Skeletal muscle satellite cell (primary cell): ENCODE measurements around the gene BMP7.
"Not testable (repeated sequence)": the region's sequence is repeated elsewhere in the genome, so short reads cannot be mapped to it uniquely, and the experiment has no call there.

Source experiments
- H3K27me3 ChIP-seq: 2 replicates; pipeline ENCODE4 v1.7.0; 2013; ENCODE audit warnings: low read length; ENCODE audit not compliant: control insufficient read depth, insufficient read depth
- H3K36me3 ChIP-seq: 2 replicates; pipeline ENCODE4 v1.7.0; 2013; ENCODE audit warnings: mild to moderate bottlenecking, control low read depth, low read length; ENCODE audit not compliant: insufficient read depth
- H3K4me1 ChIP-seq: 2 replicates; pipeline ENCODE4 v1.7.0; 2013; ENCODE audit warnings: low read length; ENCODE audit not compliant: control insufficient read depth, insufficient read depth
- H3K4me2 ChIP-seq: 2 replicates; pipeline ENCODE4 v1.7.0; 2013; ENCODE audit warnings: mild to moderate bottlenecking, low read length
- H3K4me3 ChIP-seq: 2 replicates; pipeline ENCODE4 v1.7.0; 2013; ENCODE audit warnings: low read length
- H3K9ac ChIP-seq: 2 replicates; pipeline ENCODE4 v1.7.0; 2013; ENCODE audit warnings: mild to moderate bottlenecking, low read depth, low read length, moderate library complexity
- H3K9me3 ChIP-seq: replicated peaks from 2 replicates; pipeline ENCODE4 v1.7.0; 2013; ENCODE audit warnings: mild to moderate bottlenecking, control low read depth, low read length

The BMP7 gene

GRCh38 chr20:57191265-57191638 lies 75.2 kb downstream of the BMP7 start:
- H3K9me3 ChIP-seq, H3K27me3 ChIP-seq, H3K4me1 ChIP-seq, H3K9ac ChIP-seq, H3K36me3 ChIP-seq, H3K4me2 ChIP-seq, H3K4me3 ChIP-seq: not testable (repeated sequence)

- Histone ChIP-seq H3K4me1 (no peaks in the 10 kb centered on the region), H3K27me3 (no peaks in the 10 kb centered on the region), H3K36me3 (no peaks in the 10 kb centered on the region), H3K4me3 (no peak overlapping the region), H3K9ac (no peak overlapping the region), H3K4me2 (no peak overlapping the region), H3K9me3 (peaks cover 5% of the 10 kb centered on the region)
Observed at GRCh38 chr20:57190536-57191264, 75.7 kb downstream of the BMP7 start.

GRCh38 chr20:57189713-57190112 lies 76.7 kb downstream of the BMP7 start:
- Histone ChIP-seq H3K4me2 (no peak overlapping the region), H3K27me3 (no peaks in the 10 kb centered on the region), H3K36me3 (no peaks in the 10 kb centered on the region), H3K4me3 (no peak overlapping the region), H3K4me1 (no peaks in the 10 kb centered on the region), H3K9ac (no peak overlapping the region), H3K9me3 (peaks cover 5% of the 10 kb centered on the region)

- H3K4me2 ChIP-seq: no peak overlapping the region
- no peaks in the 10 kb centered on the region for H3K4me1 ChIP-seq
- no peak overlapping the region for H3K9ac ChIP-seq
- no peak overlapping the region for H3K4me3 ChIP-seq
- H3K27me3 ChIP-seq: no peaks in the 10 kb centered on the region
- no peaks in the 10 kb centered on the region for H3K36me3 ChIP-seq
- peaks cover 5% of the 10 kb centered on the region for H3K9me3 ChIP-seq
Observed at GRCh38 chr20:57188576-57189079, 77.8 kb downstream of the BMP7 start.

- Histone ChIP-seq H3K36me3 (no peaks in the 10 kb centered on the region), H3K9ac (no peak overlapping the region), H3K4me1 (no peaks in the 10 kb centered on the region), H3K4me2 (no peak overlapping the region), H3K4me3 (no peak overlapping the region), H3K27me3 (no peaks in the 10 kb centered on the region), H3K9me3 (peaks cover 5% of the 10 kb centered on the region)
Observed at GRCh38 chr20:57188056-57188455, 78.4 kb downstream of the BMP7 start.

GRCh38 chr20:57187068-57187634 lies 79.3 kb downstream of the BMP7 start:
- H3K4me2 ChIP-seq: no peak overlapping the region
- H3K36me3 ChIP-seq: no peaks in the 10 kb centered on the region
- H3K9me3 ChIP-seq: peaks cover 5% of the 10 kb centered on the region
- H3K4me1 ChIP-seq: no peaks in the 10 kb centered on the region
- H3K27me3 ChIP-seq: no peaks in the 10 kb centered on the region
- H3K4me3 ChIP-seq: no peak overlapping the region
- H3K9ac ChIP-seq: no peak overlapping the region

GRCh38 chr20:57186192-57186591 lies 80.2 kb downstream of the BMP7 start:
- Histone ChIP-seq H3K27me3 (no peaks in the 10 kb centered on the region), H3K4me3 (no peak overlapping the region), H3K9me3 (peaks cover 5% of the 10 kb centered on the region)

GRCh38 chr20:57185188-57185743 lies 81.2 kb downstream of the BMP7 start:
- H3K27me3 ChIP-seq: no peaks in the 10 kb centered on the region
- H3K9me3 ChIP-seq: peaks cover 5% of the 10 kb centered on the region
- H3K4me3 ChIP-seq: no peak overlapping the region
- no peak overlapping the region for H3K9ac ChIP-seq
- H3K4me1 ChIP-seq: no peaks in the 10 kb centered on the region
- H3K4me2 ChIP-seq: no peak overlapping the region
- no peaks in the 10 kb centered on the region for H3K36me3 ChIP-seq

More at GRCh38 chr20:57186192-57186591, 80.2 kb downstream of the BMP7 start:
- Histone ChIP-seq H3K4me1 (no peaks in the 10 kb centered on the region), H3K9ac (no peak overlapping the region), H3K4me2 (no peak overlapping the region), H3K36me3 (no peaks in the 10 kb centered on the region)

- Histone ChIP-seq H3K27me3 (no peaks in the 10 kb centered on the region), H3K4me2 (no peak overlapping the region), H3K36me3 (no peaks in the 10 kb centered on the region), H3K4me1 (no peaks in the 10 kb centered on the region), H3K4me3 (no peak overlapping the region), H3K9me3 (peaks cover 5% of the 10 kb centered on the region), H3K9ac (no peak overlapping the region)
Observed at GRCh38 chr20:57183457-57184009, 82.9 kb downstream of the BMP7 start.

GRCh38 chr20:57181639-57182038 lies 84.8 kb downstream of the BMP7 start:
- Histone ChIP-seq H3K9ac (no peak overlapping the region), H3K36me3 (no peaks in the 10 kb centered on the region), H3K4me3 (no peak overlapping the region), H3K4me1 (no peaks in the 10 kb centered on the region), H3K9me3 (peaks cover 4% of the 10 kb centered on the region), H3K4me2 (no peak overlapping the region), H3K27me3 (no peaks in the 10 kb centered on the region)

- Histone ChIP-seq H3K4me3 (no peak overlapping the region), H3K27me3 (no peaks in the 10 kb centered on the region), H3K36me3 (no peaks in the 10 kb centered on the region), H3K9ac (no peak overlapping the region), H3K4me2 (no peak overlapping the region), H3K9me3 (no peaks in the 10 kb centered on the region), H3K4me1 (no peaks in the 10 kb centered on the region)
Observed at GRCh38 chr20:57180954-57181353, 85.5 kb downstream of the BMP7 start.
